IMR-90 (cell line): ENCODE measurements around the gene SDCCAG8. TPM values are rescaled to one million over a fixed set of nuclear protein-coding genes. Genes with fewer than 3 reads are reported as not detected.

Source experiments
- ATAC-seq: fragments of 200-7000 bp; cut with Tn5 transposase; 2 replicates; pipeline ENCODE4 v1.9.1; 2020; ENCODE audit warnings: low read depth, mild to moderate bottlenecking, moderate library complexity
- BruUV-seq: library from RNA; stranded (reverse); fragments of 400-500 nt; replicated peaks from 2 replicates; lab custom pipeline; 2021; lab: Mats Ljungman, UMichigan
- CTCF ChIA-PET: fragments of 300-600 bp; formaldehyde crosslinking; extraction: SDS; loops from one replicate; lab custom pipeline; 2021; ENCODE audit warnings: antibody characterized with exemption; lab: Yijun Ruan, JAX
- POLR2A ChIA-PET: fragments of 300-600 bp; sonication (Branson Sonifier 250); formaldehyde crosslinking; loops from one replicate; lab custom pipeline; 2022; ENCODE audit warnings: antibody characterized with exemption; ENCODE audit not compliant: unreplicated experiment; lab: Charles Lee
- DNase-seq: peaks from one replicate; pipeline ENCODE4 v3.0.0; 2013
- H2AFZ ChIP-seq: replicated peaks from 2 replicates; pipeline ENCODE3; 2013; ENCODE audit warnings: low read length, mild to moderate bottlenecking; ENCODE audit not compliant: poor library complexity
- H2AK5ac ChIP-seq: 2 replicates; pipeline ENCODE4 v1.6.1; 2013; ENCODE audit warnings: low read depth, low read length, inconsistent platforms
- H2AK9ac ChIP-seq: replicated peaks from 2 replicates; pipeline ENCODE3; 2013; ENCODE audit warnings: mild to moderate bottlenecking, low read depth, low read length, moderate library complexity; ENCODE audit not compliant: poor library complexity
- H2BK120ac ChIP-seq: 2 replicates; pipeline ENCODE4 v1.6.1; 2013; ENCODE audit warnings: low read depth, low read length, inconsistent platforms
- H2BK15ac ChIP-seq: 3 replicates; pipeline ENCODE4 v1.6.1; 2013; ENCODE audit warnings: low read depth, low read length, inconsistent platforms
- H2BK20ac ChIP-seq: 2 replicates; pipeline ENCODE4 v1.6.1; 2013; ENCODE audit warnings: low read depth, mild to moderate bottlenecking, inconsistent platforms, low read length, moderate library complexity
- H2BK5ac ChIP-seq: 2 replicates; pipeline ENCODE4 v1.6.1; 2013; ENCODE audit warnings: mild to moderate bottlenecking, low read depth, low read length, inconsistent platforms; ENCODE audit not compliant: poor library complexity, severe bottlenecking
- H3K14ac ChIP-seq: replicated peaks from 2 replicates; pipeline ENCODE4 v1.6.1; 2013; ENCODE audit warnings: low read depth, low read length, inconsistent platforms
- H3K18ac ChIP-seq: 2 replicates; pipeline ENCODE4 v1.6.1; 2013; ENCODE audit warnings: low read depth, low read length, control low read depth
- H3K23ac ChIP-seq: 2 replicates; pipeline ENCODE4 v1.6.1; 2013; ENCODE audit warnings: low read depth, low read length, inconsistent platforms
- H3K27ac ChIP-seq: 2 replicates; pipeline ENCODE4 v1.5.1; 2013; ENCODE audit warnings: mild to moderate bottlenecking, control low read depth, low read length; ENCODE audit not compliant: insufficient read depth
- H3K27me3 ChIP-seq: 2 replicates; pipeline ENCODE4 v1.6.1; 2013; ENCODE audit warnings: low read length; ENCODE audit not compliant: control insufficient read depth, insufficient read depth
- H3K36me3 ChIP-seq: 2 replicates; pipeline ENCODE4 v1.6.1; 2013; ENCODE audit warnings: low read length, mixed read lengths; ENCODE audit not compliant: control insufficient read depth, insufficient read depth
- H3K4ac ChIP-seq: 2 replicates; pipeline ENCODE4 v1.6.1; 2013; ENCODE audit warnings: low read depth, low read length, inconsistent platforms
- H3K4me1 ChIP-seq: 2 replicates; pipeline ENCODE4 v1.6.1; 2013; ENCODE audit warnings: low read length, mixed read lengths; ENCODE audit not compliant: control insufficient read depth, insufficient read depth
- H3K4me2 ChIP-seq: 2 replicates; pipeline ENCODE4 v1.6.1; 2013; ENCODE audit warnings: low read depth, mild to moderate bottlenecking, control low read depth, low read length, moderate library complexity
- H3K4me3 ChIP-seq: 2 replicates; pipeline ENCODE4 v1.5.1; 2013; ENCODE audit warnings: low read depth, mild to moderate bottlenecking, control low read depth, low read length, moderate library complexity; ENCODE audit not compliant: insufficient read depth
- H3K56ac ChIP-seq: 2 replicates; pipeline ENCODE4 v1.6.1; 2013; ENCODE audit warnings: low read length, inconsistent platforms; ENCODE audit not compliant: insufficient read depth; ENCODE audit errors: extremely low read depth
- H3K79me1 ChIP-seq, 2 experiments: 2 replicates each; pipeline ENCODE4 v1.6.1; 2013; ENCODE audit warnings: low read length in 2 of 2, inconsistent platforms in 1 of 2, low read depth in 1 of 2
- H3K9ac ChIP-seq: 2 replicates; pipeline ENCODE4 v1.6.1; 2013; ENCODE audit warnings: low read depth, low read length, control low read depth
- H3K9me1 ChIP-seq: 2 replicates; pipeline ENCODE4 v1.6.1; 2013; ENCODE audit warnings: low read length, inconsistent platforms; ENCODE audit not compliant: insufficient read depth
- H3K9me3 ChIP-seq: 2 replicates; pipeline ENCODE4 v1.6.1; 2013; ENCODE audit warnings: low read length; ENCODE audit not compliant: control insufficient read depth, insufficient read depth
- H4K20me1 ChIP-seq: 2 replicates; pipeline ENCODE4 v1.6.1; 2013; ENCODE audit warnings: low read length, inconsistent platforms; ENCODE audit not compliant: insufficient read depth
- H4K5ac ChIP-seq: 2 replicates; pipeline ENCODE4 v1.6.1; 2013; ENCODE audit warnings: mild to moderate bottlenecking, low read depth, low read length, control low read depth
- H4K8ac ChIP-seq, 2 experiments: 2 replicates each; pipeline ENCODE4 v1.6.1; 2013; ENCODE audit warnings: low read depth in 2 of 2, low read length in 2 of 2, control low read depth in 1 of 2, inconsistent platforms in 1 of 2
- H4K91ac ChIP-seq: 2 replicates; pipeline ENCODE4 v1.6.1; 2013; ENCODE audit warnings: low read depth, low read length, inconsistent platforms; ENCODE audit not compliant: insufficient read depth
- CEBPB ChIP-seq: IDR thresholded peaks from 2 replicates; pipeline ENCODE4 v1.6.1; 2012; ENCODE audit warnings: low read depth, low read length, improper control_type of control experiment
- CHD1 ChIP-seq: IDR thresholded peaks from 2 replicates; pipeline ENCODE4 v1.6.1; 2012; ENCODE audit warnings: low read depth, low read length, improper control_type of control experiment
- CTCF ChIP-seq: conservative IDR thresholded peaks from 2 replicates; pipeline ENCODE4 v1.5.1; 2012; ENCODE audit warnings: mild to moderate bottlenecking, low read depth, low read length, improper control_type of control experiment
- ELK1 ChIP-seq: fragments of 150-350 bp; IDR thresholded peaks from 2 replicates; pipeline ENCODE4 v1.6.1; 2016; ENCODE audit warnings: low read depth, mild to moderate bottlenecking, low read length, moderate library complexity, borderline replicate concordance
- MXI1 ChIP-seq: IDR thresholded peaks from 2 replicates; pipeline ENCODE4 v1.6.1; 2012; ENCODE audit warnings: low read depth, mild to moderate bottlenecking, low read length, moderate library complexity, borderline replicate concordance
- NFE2L2 ChIP-seq: fragments of 150-350 bp; IDR thresholded peaks from 2 replicates; pipeline ENCODE4 v1.6.1; 2016; ENCODE audit warnings: low read depth, mild to moderate bottlenecking, low read length
- RFX5 ChIP-seq: IDR thresholded peaks from 2 replicates; pipeline ENCODE4 v1.8.0; 2012; ENCODE audit warnings: low read depth, mild to moderate bottlenecking, low read length, moderate library complexity
- SMC3 ChIP-seq: fragments of 150-350 bp; IDR thresholded peaks from 2 replicates; pipeline ENCODE4 v1.6.1; 2016; ENCODE audit warnings: low read depth, mild to moderate bottlenecking, antibody characterized with exemption, low read length, moderate library complexity
- USF2 ChIP-seq: fragments of 150-350 bp; IDR thresholded peaks from 2 replicates; pipeline ENCODE4 v1.6.1; 2017; ENCODE audit warnings: mild to moderate bottlenecking, antibody characterized with exemption, low read length, low read depth
- WGBS, 2 experiments: methylation state at CpG; one replicate each; pipeline versions ENCODE4 v1.1.5 to v1.1.7; 2013; ENCODE audit warnings: missing lambda C conversion rate in 2 of 2; ENCODE audit not compliant: insufficient read length in 1 of 2; ENCODE audit errors: extremely low coverage in 2 of 2; 5-methylcytosine and 5-hydroxymethylcytosine counted together
- dilution Hi-C: fragments of 300-500 bp; cut with HindIII; formaldehyde crosslinking; loops from one replicate; pipeline ENCODE4 v1.14.3; 2018; ENCODE audit warnings: low sequenced_read_pairs; ENCODE audit not compliant: unreplicated experiment
- in situ Hi-C: fragments of 300-500 bp; cut with MboI; formaldehyde crosslinking; loops from 3 replicates; pipeline ENCODE4 v1.14.3; 2019; ENCODE audit warnings: low sequenced_read_pairs, inconsistent platforms, mixed read lengths
- intact Hi-C: fragments of 100-400 bp; cut with micrococcal nuclease; formaldehyde crosslinking; loops from 2 replicates; pipeline ENCODE4 v1.10.0; 2022
- polyA plus RNA-seq, 3 experiments: library from polyadenylated mRNA; depleted of rRNA; stranded (reverse); fragments of >200 nt; gene quantifications; 2 replicates each; pipeline ENCODE4 v1.2.3, GENCODE V29; 2012; ENCODE audit warnings: low replicate concordance in 1 of 3
- total RNA-seq: library from RNA; depleted of rRNA; stranded (reverse); fragments of >200 nt; gene quantifications from 2 replicates; pipeline ENCODE4 v1.2.3, GENCODE V29; 2012

Gene SDCCAG8
- total and polyA plus RNA-seq, 2 of the 4 experiments (the other 2 are of a cell fraction): 25.2 to 46.8 TPM

GRCh38 chr1:243287123-243287460 is 31.3 kb downstream of the SDCCAG8 start:
- no peak; the same call in 1 of the 2 replicates for ATAC-seq
- Histone ChIP-seq H3K56ac (peak overlapping the region; percentile 48; the same call in 1 of the 2 replicates), H3K18ac (peak overlapping the region; percentile 21; the same call in 1 of the 2 replicates), H2BK15ac (no peak overlapping the region; the same call in 2 of the 3 replicates), H3K4me3 (no peak overlapping the region), H2BK120ac (peak overlapping the region; percentile 40; the same call in 1 of the 2 replicates), H3K14ac (0 out of 2 replicates have a peak overlapping the region, but pooled peaks have one; percentile 10), H2AK9ac (no peak overlapping the region), H4K20me1 (no peaks in the 10 kb centered on the region), H3K27ac (peak overlapping the region; percentile 50; the same call in 1 of the 2 replicates), H3K9me1 (no peaks in the 10 kb centered on the region; the same call in 1 of the 2 replicates), H3K4me2 (peak overlapping the region; percentile 65; the same call in 1 of the 2 replicates), H3K79me1 (peaks cover 15 to 35% of the 10 kb centered on the region in 2 experiments), H4K8ac (peak overlapping the region in 1 of 2 experiments; percentile 45; a peak in 1 of 4 replicates), H3K9ac (no peak overlapping the region), H4K91ac (peak overlapping the region; percentile 58; the same call in 1 of the 2 replicates), H3K9me3 (no peaks in the 10 kb centered on the region), H2AFZ (no peak overlapping the region), H3K4me1 (peaks cover 14% of the 10 kb centered on the region), H2BK5ac (peak overlapping the region; percentile 95), H2BK20ac (0 out of 2 replicates have a peak overlapping the region, but pooled peaks have one; percentile 9), H2AK5ac (no peak overlapping the region), H3K23ac (peak overlapping the region; percentile 39; the same call in 1 of the 2 replicates), H3K27me3 (no peaks in the 10 kb centered on the region), H3K36me3 (peaks cover 2% of the 10 kb centered on the region; the same call in 1 of the 2 replicates), H3K4ac (peak overlapping the region; percentile 49; the same call in 1 of the 2 replicates), H4K5ac (0 out of 2 replicates have a peak overlapping the region, but pooled peaks have one; percentile 46)
- CTCF ChIA-PET: interaction anchor here (0.6 to 1.2 kb wide), 4 partner anchors 17 to 1805 kb away, joined by 3 to 6 read pairs (median 4); no protein-coding TSS in a partner anchor
- no TSS peak for BruUV-seq
- dilution Hi-C loops (no loop called here), intact Hi-C loops (loop anchor here (2.0 kb wide), 1 partner anchor 18 kb away; no protein-coding TSS in a partner anchor), in situ Hi-C loops (no loop called here)
- TF ChIP-seq ELK1: no peak
- TF ChIP-seq CTCF: no peak
- TF ChIP-seq MXI1: no peak
- no peak for TF ChIP-seq RFX5
- TF ChIP-seq NFE2L2: no peak
- TF ChIP-seq CHD1: no peak
- no peak for TF ChIP-seq CEBPB
- no peak for TF ChIP-seq USF2
- no peak for TF ChIP-seq SMC3
- peak; percentile 63 for DNase-seq
- WGBS, 2 experiments: no CpG with 5 or more reads among the region's 2 CpGs
- POLR2A ChIA-PET: interaction anchor here (1.0 kb wide), 1 partner anchor 15 kb away, joined by 3 read pairs; no protein-coding TSS in a partner anchor
